ENCODE data around the gene KDM8. TPM values are rescaled to one million over a fixed set of nuclear protein-coding genes. Genes with fewer than 3 reads are reported as not detected.

KDM8 gene
- total RNA-seq, 1 experiment from 2014 or later = 5.3 TPM

GRCh38 chr16:27229891-27230470 is 26.7 kb downstream of the KDM8 start:
- no peaks in the 10 kb centered on the region for H3K9me2 ChIP-seq (ENCODE audit: insufficient read depth)
- no peak overlapping the region for H3K9ac ChIP-seq (ENCODE audit: low read length)
- no peak overlapping the region for H2AFZ ChIP-seq (ENCODE audit: low read depth, low read length, poor library complexity, severe bottlenecking)
- CTCF ChIA-PET = no interaction called here
- RAD21 ChIA-PET (ENCODE audit: low non-redundant PET in 1 of 2, low total read pairs in 2 of 2, uncharacterized antibody in 2 of 2, unreplicated experiment in 2 of 2) = no interaction called here
- no peaks in the 10 kb centered on the region for H3K27me3 ChIP-seq (ENCODE audit: insufficient read depth, low read length)
- no peak overlapping the region for H3K4me2 ChIP-seq (ENCODE audit: low read length)
- BruUV-seq (replicated peaks) = no TSS peak
- no peaks in the 10 kb centered on the region for H3K9me3 ChIP-seq (ENCODE audit: control insufficient read depth in 1 of 2, insufficient read depth in 1 of 2, low read depth in 1 of 2, low read length in 2 of 2)
- no peak overlapping the region for H3K27ac ChIP-seq (ENCODE audit: low read depth, low read length)
- intact Hi-C loops (cut with micrococcal nuclease) = no loop called here
- no peak for TF ChIP-seq ATF3 (IDR thresholded peaks at IDR 0.05)
- TF ChIP-seq TCF7L2 (IDR thresholded peaks at IDR 0.05; ENCODE audit: borderline replicate concordance, extremely low read depth, insufficient read depth, insufficient read length) = no peak
- no peak for TF ChIP-seq FOSL1 (IDR thresholded peaks at IDR 0.05; ENCODE audit: low read depth)
- TF ChIP-seq SP1 (IDR thresholded peaks at IDR 0.05; ENCODE audit: low read depth) = no peak
- no peaks in the 10 kb centered on the region for H3K79me2 ChIP-seq (ENCODE audit: insufficient read depth, low read length)
- peaks cover 0 to 5% of the 10 kb centered on the region in 2 experiments; a peak in 3 of 4 replicates for H3K4me1 ChIP-seq (ENCODE audit: control insufficient read depth in 1 of 2, insufficient read depth in 2 of 2, low read length in 2 of 2)
- no peak overlapping the region for H3K4me3 ChIP-seq (replicated peaks in 1 of 2; ENCODE audit: low read depth in 1 of 2, low read length in 2 of 2)
- H4K20me1 ChIP-seq (ENCODE audit: insufficient read depth) = no peaks in the 10 kb centered on the region
- no peak for DNase-seq (ENCODE audit: low read depth, low spot score)
- peaks cover 0 to 7% of the 10 kb centered on the region in 2 experiments; a peak in 2 of 4 replicates for H3K36me3 ChIP-seq (ENCODE audit: control insufficient read depth in 1 of 2, insufficient read depth in 2 of 2, low read length in 2 of 2)
- ATAC-seq = no peak
- POLR2A ChIA-PET = no interaction called here

GRCh38 chr16:27230562-27231001 is 27.3 kb downstream of the KDM8 start:
- TF ChIP-seq ZBTB33 (IDR thresholded peaks at IDR 0.05; ENCODE audit: extremely low read depth, insufficient replicate concordance, low read length) (no peak), CTCF (IDR thresholded peaks at IDR 0.05 in 2 of 3, conservative IDR thresholded peaks at IDR 0.05 in 1 of 3; ENCODE audit: borderline replicate concordance in 1 of 3, insufficient read depth in 1 of 3, low read depth in 2 of 3, low read length in 2 of 3) (0 out of 6 replicates have a peak, but pooled peaks of 1 of the 3 experiments have one; percentile 4)
- Histone ChIP-seq H3K9me3 (ENCODE audit: control insufficient read depth in 1 of 2, insufficient read depth in 1 of 2, low read depth in 1 of 2, low read length in 2 of 2) (no peaks in the 10 kb centered on the region), H3K27ac (ENCODE audit: low read depth, low read length) (no peak overlapping the region), H3K27me3 (ENCODE audit: insufficient read depth, low read length) (no peaks in the 10 kb centered on the region), H3K9me2 (ENCODE audit: insufficient read depth) (no peaks in the 10 kb centered on the region), H3K79me2 (ENCODE audit: insufficient read depth, low read length) (no peaks in the 10 kb centered on the region), H3K36me3 (ENCODE audit: control insufficient read depth in 1 of 2, insufficient read depth in 2 of 2, low read length in 2 of 2) (peaks cover 0 to 7% of the 10 kb centered on the region in 2 experiments; a peak in 2 of 4 replicates), H3K4me1 (ENCODE audit: control insufficient read depth in 1 of 2, insufficient read depth in 2 of 2, low read length in 2 of 2) (peaks cover 5 to 11% of the 10 kb centered on the region in 2 experiments; a peak in 3 of 4 replicates), H2AFZ (ENCODE audit: low read depth, low read length, poor library complexity, severe bottlenecking) (no peak overlapping the region), H3K4me3 (replicated peaks in 1 of 2; ENCODE audit: low read depth in 1 of 2, low read length in 2 of 2) (no peak overlapping the region), H3K9ac (ENCODE audit: low read length) (no peak overlapping the region), H4K20me1 (ENCODE audit: insufficient read depth) (no peaks in the 10 kb centered on the region), H3K4me2 (ENCODE audit: low read length) (no peak overlapping the region)
- ChIA-PET CTCF (no interaction called here), RAD21 (ENCODE audit: low non-redundant PET in 1 of 2, low total read pairs in 2 of 2, uncharacterized antibody in 2 of 2, unreplicated experiment in 2 of 2) (no interaction called here), POLR2A (no interaction called here)
- ATAC-seq (peak; percentile 55), DNase-seq (ENCODE audit: low read depth, low spot score) (no peak)
- no TSS peak for BruUV-seq (replicated peaks)
- intact Hi-C loops (cut with micrococcal nuclease) = no loop called here

Measured in HCT116 (cell line).